ENCODE data around the gene IFT57.

The IFT57 gene

GRCh38 chr3:108221911-108222852, at the start of gene IFT57 (continued):
- TF ChIP-seq OVOL3 (tag by site-specific recombination; IDR thresholded peaks at IDR 0.05) (no peak), ZNF580 (tag by site-specific recombination; IDR thresholded peaks at IDR 0.05) (0 out of 2 replicates have a peak, but pooled peaks have one; percentile 68), ZNF416 (tag by site-specific recombination; IDR thresholded peaks at IDR 0.05) (no peak), ZNF37A (tag by site-specific recombination; IDR thresholded peaks at IDR 0.05) (no peak), ZBTB7A (tag by site-specific recombination; IDR thresholded peaks at IDR 0.05; ENCODE audit: low read depth) (peak; percentile 65; the same call in 1 of the 2 replicates), ZBTB1 (tag by site-specific recombination; IDR thresholded peaks at IDR 0.05) (no peak), ZNF211 (tag by site-specific recombination; IDR thresholded peaks at IDR 0.05; ENCODE audit: low read depth) (no peak), ZNF133 (tag by site-specific recombination; IDR thresholded peaks at IDR 0.05) (peak; percentile 64; the same call in 1 of the 2 replicates), ZNF148 (tag by site-specific recombination; IDR thresholded peaks at IDR 0.05; ENCODE audit: borderline replicate concordance) (no peak), ZNF350 (tag by site-specific recombination; IDR thresholded peaks at IDR 0.05) (no peak), ZNF777 (tag by site-specific recombination; IDR thresholded peaks at IDR 0.05; ENCODE audit: borderline replicate concordance) (peak; percentile 80; the same call in 1 of the 2 replicates), ZNF26 (tag by site-specific recombination; IDR thresholded peaks at IDR 0.05) (no peak), ZNF366 (tag by site-specific recombination; conservative IDR thresholded peaks at IDR 0.05) (no peak), SP7 (tag by site-specific recombination; IDR thresholded peaks at IDR 0.05) (peak; percentile 69), ZNF768 (tag by site-specific recombination; IDR thresholded peaks at IDR 0.05) (no peak), ZNF830 (tag by site-specific recombination; IDR thresholded peaks at IDR 0.05; ENCODE audit: low read depth) (no peak), ZNF623 (tag by site-specific recombination; IDR thresholded peaks at IDR 0.05) (no peak), ZNF596 (tag by site-specific recombination; IDR thresholded peaks at IDR 0.05) (no peak), ZBTB49 (tag by site-specific recombination; IDR thresholded peaks at IDR 0.05; ENCODE audit: low read depth) (no peak), ZNF114 (tag by site-specific recombination; IDR thresholded peaks at IDR 0.05) (no peak), PRDM6 (tag by site-specific recombination; IDR thresholded peaks at IDR 0.05) (no peak), ZNF362 (tag by site-specific recombination; IDR thresholded peaks at IDR 0.05) (no peak), ZNF776 (tag by site-specific recombination; IDR thresholded peaks at IDR 0.05; ENCODE audit: borderline replicate concordance) (no peak), ZNF621 (tag by site-specific recombination; IDR thresholded peaks at IDR 0.05) (no peak), MYNN (tag by site-specific recombination; IDR thresholded peaks at IDR 0.05; ENCODE audit: borderline replicate concordance) (peak; percentile 98), ZNF140 (tag by site-specific recombination; IDR thresholded peaks at IDR 0.05) (no peak), ZXDB (tag by site-specific recombination; IDR thresholded peaks at IDR 0.05) (peak; percentile 64; the same call in 1 of the 2 replicates), ZNF561 (tag by site-specific recombination; IDR thresholded peaks at IDR 0.05; ENCODE audit: borderline replicate concordance) (peak; percentile 85; the same call in 1 of the 2 replicates), SETDB1 (IDR thresholded peaks at IDR 0.05; ENCODE audit: insufficient read length, low read length) (no peak)

Measured in HEK293 (cell line).